T-cell (primary cell): Measurements from ENCODE around the gene NUDT22. TPM values are rescaled to one million over a fixed set of nuclear protein-coding genes. Genes with fewer than 3 reads are reported as not detected.

ENCODE experiments used
- ATAC-seq, 4 experiments: fragments of 200-7000 bp in 3 of 4; fragments of 150-1000 bp in 1 of 4; cut with Tn5 transposase; replicated peaks in 1 of 4; 1 replicate in 3 of 4; 2 replicates in 1 of 4; pipeline ENCODE4 v1.10.0; 2021; ENCODE audit warnings: moderate library complexity in 3 of 4, mild to moderate bottlenecking in 2 of 4, moderate number of reproducible peaks in 1 of 4
- CTCF ChIA-PET, 2 donors: fragments of 300-600 bp; sonication (Branson Sonifier 250); formaldehyde crosslinking; loops; one replicate each; lab custom pipeline; 2022; ENCODE audit warnings: antibody characterized with exemption in 2 of 2; lab: Charles Lee
- POLR2A ChIA-PET, 2 donors: fragments of 300-600 bp; sonication (Branson Sonifier 250); formaldehyde crosslinking; loops; one replicate each; lab custom pipeline; 2022; ENCODE audit warnings: antibody characterized with exemption in 2 of 2; lab: Charles Lee
- DNase-seq, 35 experiments: peaks; one replicate each; pipeline versions ENCODE4 v3.0.0 to v3.0.0-alpha.2; 2013 to 2023
- H3K27ac ChIP-seq: one replicate; pipeline ENCODE4 v1.5.1; 2013; ENCODE audit warnings: low read length
- H3K27me3 ChIP-seq, 2 experiments: replicated peaks in 1 of 2; 1 replicate in 1 of 2; 2 replicates in 1 of 2; pipeline versions ENCODE4 v1.6.1 to v1.7.0; 2013; ENCODE audit warnings: low read length in 1 of 2, mixed read lengths in 1 of 2; ENCODE audit not compliant: control insufficient read depth in 2 of 2, insufficient read depth in 2 of 2; ENCODE audit errors: extremely low read depth in 1 of 2
- H3K36me3 ChIP-seq, 2 donors: 1 replicate in 1 of 2; 2 replicates in 1 of 2; pipeline versions ENCODE4 v1.6.1 to v1.7.0; 2013; ENCODE audit warnings: low read length in 1 of 2; ENCODE audit not compliant: control insufficient read depth in 2 of 2, insufficient read depth in 1 of 2; ENCODE audit errors: extremely low read depth in 1 of 2
- H3K4me1 ChIP-seq, 2 experiments: 1 replicate in 1 of 2; 2 replicates in 1 of 2; pipeline versions ENCODE4 v1.6.1 to v1.7.0; 2013; ENCODE audit warnings: low read length in 2 of 2, mixed read lengths in 1 of 2; ENCODE audit not compliant: insufficient read depth in 2 of 2, control insufficient read depth in 1 of 2; ENCODE audit errors: extremely low read depth in 1 of 2
- H3K4me3 ChIP-seq, 2 donors: 1 replicate in 1 of 2; 2 replicates in 1 of 2; pipeline versions ENCODE4 v1.5.1 to v1.7.0; 2013; ENCODE audit warnings: mild to moderate bottlenecking in 2 of 2, low read length in 1 of 2, moderate library complexity in 1 of 2; ENCODE audit not compliant: control insufficient read depth in 1 of 2; ENCODE audit errors: extremely low read depth in 1 of 2
- H3K9me3 ChIP-seq: 2 replicates; pipeline ENCODE4 v1.7.0; 2013
- H3K27ac Mint-ChIP-seq, 2 donors: one replicate each; pipeline ENCODE4 v1.8.0; 2020 to 2021; ENCODE audit warnings: mild to moderate bottlenecking in 2 of 2, mixed read lengths in 2 of 2
- H3K27me3 Mint-ChIP-seq, 2 donors: one replicate each; pipeline ENCODE4 v1.8.0; 2021 to 2022; ENCODE audit warnings: mixed read lengths in 2 of 2
- H3K36me3 Mint-ChIP-seq: one replicate; pipeline ENCODE4 v1.8.0; 2021; ENCODE audit warnings: mixed read lengths
- H3K4me1 Mint-ChIP-seq, 3 donors: one replicate each; pipeline ENCODE4 v1.8.0; 2020 to 2022; ENCODE audit warnings: mixed read lengths in 3 of 3, mild to moderate bottlenecking in 1 of 3
- H3K4me3 Mint-ChIP-seq, 3 donors: one replicate each; pipeline ENCODE4 v1.8.0; 2020 to 2022; ENCODE audit warnings: mild to moderate bottlenecking in 3 of 3, mixed read lengths in 3 of 3, moderate library complexity in 3 of 3
- H3K9me3 Mint-ChIP-seq, 3 donors: one replicate each; pipeline ENCODE4 v1.8.0; 2020 to 2022; ENCODE audit warnings: mixed read lengths in 3 of 3
- WGBS: methylation state at CpG from one replicate; pipeline ENCODE4 v1.1.5; 2013; ENCODE audit warnings: missing lambda C conversion rate; ENCODE audit not compliant: insufficient coverage; 5-methylcytosine and 5-hydroxymethylcytosine counted together
- total RNA-seq, 35 experiments: library from RNA in 6 of 35; stranded (reverse) in 6 of 35; fragments of 120-200 nt in 1 of 35; gene quantifications; one replicate each; pipeline versions ENCODE4 v1.2.1 to v1.2.4 and lab custom pipeline; 2013 to 2026

Gene NUDT22
- total RNA-seq, 5 donors from 2014 or later (not counting 1 experiment from before 2014, with no cell fraction given), result 49.7 to 108 (median 97.5) TPM

GRCh38 chr11:64208796-64209562 lies 17.1 kb upstream of the NUDT22 start:
- H3K4me3 ChIP-seq, result no peak overlapping the region
- H3K9me3 ChIP-seq, result no peaks in the 10 kb centered on the region
- peaks cover 25 to 46% of the 10 kb centered on the region in 2 donors for H3K36me3 ChIP-seq
- 93% methylated on average over 18 of the region's 18 CpGs for WGBS
- ATAC-seq, result no peak
- peaks cover 40 to 60% (median 58%) of the 10 kb centered on the region in 3 donors for H3K4me1 Mint-ChIP-seq
- CTCF ChIA-PET, result interaction anchor here in 1 of 2 donors (2.0 kb wide), 1 partner anchor 96 kb away, joined by 8 read pairs; no protein-coding TSS in a partner anchor
- H3K27ac ChIP-seq, result peak overlapping the region; percentile 60
- peaks cover 17% of the 10 kb centered on the region for H3K36me3 Mint-ChIP-seq
- H3K4me1 ChIP-seq, result peaks cover 14 to 60% of the 10 kb centered on the region in 2 experiments
- H3K27me3 Mint-ChIP-seq, result no peaks in the 10 kb centered on the region
- POLR2A ChIA-PET, result no interaction called here
- no peaks in the 10 kb centered on the region for H3K9me3 Mint-ChIP-seq
- no peaks in the 10 kb centered on the region for H3K27me3 ChIP-seq
- DNase-seq, result no peak
- peak overlapping the region in 2 of 3 donors; percentile 44 to 91 for H3K4me3 Mint-ChIP-seq
- H3K27ac Mint-ChIP-seq, result peak overlapping the region; percentile 95

GRCh38 chr11:64209563-64209843 lies 16.6 kb upstream of the NUDT22 start:
- H3K36me3 Mint-ChIP-seq, result peaks cover 14% of the 10 kb centered on the region
- no peak for ATAC-seq
- Histone ChIP-seq H3K9me3 (no peaks in the 10 kb centered on the region), H3K4me1 (peaks cover 11 to 55% of the 10 kb centered on the region in 2 experiments), H3K36me3 (peaks cover 25 to 41% of the 10 kb centered on the region in 2 donors), H3K4me3 (no peak overlapping the region), H3K27ac (no peak overlapping the region), H3K27me3 (no peaks in the 10 kb centered on the region)
- peaks cover 35 to 56% (median 53%) of the 10 kb centered on the region in 3 donors for H3K4me1 Mint-ChIP-seq
- 88% methylated on average over 6 of the region's 8 CpGs for WGBS
- CTCF ChIA-PET, result no interaction called here
- peak overlapping the region in 1 of 3 donors; percentile 91 for H3K4me3 Mint-ChIP-seq
- H3K27ac Mint-ChIP-seq, result peak overlapping the region in 1 of 2 donors; percentile 95
- no peaks in the 10 kb centered on the region for H3K27me3 Mint-ChIP-seq
- H3K9me3 Mint-ChIP-seq, result no peaks in the 10 kb centered on the region
- POLR2A ChIA-PET, result no interaction called here
- DNase-seq, result no peak

GRCh38 chr11:64210301-64211020 lies 15.6 kb upstream of the NUDT22 start:
- H3K4me3 ChIP-seq, result no peak overlapping the region
- Mint-ChIP-seq H3K27me3 (no peaks in the 10 kb centered on the region), H3K36me3 (peaks cover 17% of the 10 kb centered on the region), H3K9me3 (no peaks in the 10 kb centered on the region), H3K4me3 (no peak overlapping the region), H3K27ac (peak overlapping the region in 1 of 2 donors; percentile 1), H3K4me1 (peaks cover 29 to 51% (median 51%) of the 10 kb centered on the region in 3 donors)
- DNase-seq (no peak), ATAC-seq (no peak)
- 93% methylated on average over 24 of the region's 24 CpGs for WGBS
- no peaks in the 10 kb centered on the region for H3K27me3 ChIP-seq
- H3K9me3 ChIP-seq, result no peaks in the 10 kb centered on the region
- H3K36me3 ChIP-seq, result peaks cover 25 to 46% of the 10 kb centered on the region in 2 donors
- ChIA-PET CTCF (interaction anchor here (0.6 kb wide), 2 partner anchors 101 to 147 kb away, joined by 4 to 5 read pairs; no protein-coding TSS in a partner anchor), POLR2A (interaction anchor here in 1 of 2 donors (0.6 kb wide), 2 partner anchors 8 to 13 kb away, joined by 3 to 6 read pairs; no protein-coding TSS in a partner anchor)
- no peak overlapping the region for H3K27ac ChIP-seq
- peaks cover 9 to 45% of the 10 kb centered on the region in 2 experiments for H3K4me1 ChIP-seq

- CTCF ChIA-PET, result interaction anchor here (0.6 kb wide), 2 partner anchors 100 to 148 kb away, joined by 4 to 5 read pairs; no protein-coding TSS in a partner anchor
- H3K4me3 Mint-ChIP-seq, result no peak overlapping the region
- no peaks in the 10 kb centered on the region for H3K9me3 Mint-ChIP-seq
- no peaks in the 10 kb centered on the region for H3K27me3 Mint-ChIP-seq
- ATAC-seq (no peak), DNase-seq (no peak)
- H3K27me3 ChIP-seq, result no peaks in the 10 kb centered on the region
- peaks cover 21 to 43% (median 42%) of the 10 kb centered on the region in 3 donors for H3K4me1 Mint-ChIP-seq
- H3K27ac ChIP-seq, result no peak overlapping the region
- peaks cover 3 to 37% of the 10 kb centered on the region in 2 experiments for H3K4me1 ChIP-seq
- POLR2A ChIA-PET, result interaction anchor here in 1 of 2 donors (0.6 kb wide), 2 partner anchors 8 to 12 kb away, joined by 3 to 6 read pairs; no protein-coding TSS in a partner anchor
- H3K27ac Mint-ChIP-seq, result no peak overlapping the region
- no peaks in the 10 kb centered on the region for H3K9me3 ChIP-seq
- WGBS, result 90% methylated on average over 23 of the region's 30 CpGs
- H3K4me3 ChIP-seq, result no peak overlapping the region
- H3K36me3 ChIP-seq, result peaks cover 25 to 50% of the 10 kb centered on the region in 2 donors
- H3K36me3 Mint-ChIP-seq, result peaks cover 17% of the 10 kb centered on the region
Observed at GRCh38 chr11:64211181-64211872, 14.7 kb upstream of the NUDT22 start.

- Histone ChIP-seq H3K27ac (no peak overlapping the region), H3K4me1 (peaks cover 0 to 15% of the 10 kb centered on the region in 2 experiments), H3K27me3 (no peaks in the 10 kb centered on the region), H3K36me3 (peaks cover 17 to 59% of the 10 kb centered on the region in 2 donors), H3K4me3 (no peak overlapping the region), H3K9me3 (no peaks in the 10 kb centered on the region)
- no peaks in the 10 kb centered on the region for H3K27me3 Mint-ChIP-seq
- no peak overlapping the region for H3K4me3 Mint-ChIP-seq
- peak overlapping the region in 1 of 2 donors; percentile 34 for H3K27ac Mint-ChIP-seq
- WGBS, result 84% methylated on average over 4 of the region's 6 CpGs
- CTCF ChIA-PET, result interaction anchor here in 1 of 2 donors (0.9 to 1.6 kb wide), 3 partner anchors 10 to 68 kb away, joined by 4 to 5 read pairs (median 4); partner anchors contain the start of genes BAD and FERMT3
- DNase-seq, result peak in 1 of 35 experiments; percentile 28
- POLR2A ChIA-PET, result interaction anchor here in 1 of 2 donors (0.6 kb wide), 1 partner anchor 1349 kb away, joined by 7 read pairs; no protein-coding TSS in a partner anchor
- H3K4me1 Mint-ChIP-seq, result peaks cover 3 to 17% (median 16%) of the 10 kb centered on the region in 3 donors
- ATAC-seq, result peak in 3 of 4 experiments; percentile 41 to 50 (median 43)
- H3K9me3 Mint-ChIP-seq, result no peaks in the 10 kb centered on the region
- H3K36me3 Mint-ChIP-seq, result peaks cover 26% of the 10 kb centered on the region
Observed at GRCh38 chr11:64216879-64217278, 9.2 kb upstream of the NUDT22 start.
